CD4-positive, alpha-beta T cell treated with Interferon alpha-2 for 1 hour (primary cell): ENCODE data around the gene SGSM2.

ENCODE experiments used
- DNase-seq, 2 donors: peaks; one replicate each; pipeline ENCODE4 v3.0.0-alpha.2; 2020 to 2022

SGSM2 gene

GRCh38 chr17:2387086-2388019, 50.1 kb downstream of the SGSM2 start:
- no peak for DNase-seq

GRCh38 chr17:2388020-2388682, 50.9 kb downstream of the SGSM2 start:
- no peak for DNase-seq

DNA sequence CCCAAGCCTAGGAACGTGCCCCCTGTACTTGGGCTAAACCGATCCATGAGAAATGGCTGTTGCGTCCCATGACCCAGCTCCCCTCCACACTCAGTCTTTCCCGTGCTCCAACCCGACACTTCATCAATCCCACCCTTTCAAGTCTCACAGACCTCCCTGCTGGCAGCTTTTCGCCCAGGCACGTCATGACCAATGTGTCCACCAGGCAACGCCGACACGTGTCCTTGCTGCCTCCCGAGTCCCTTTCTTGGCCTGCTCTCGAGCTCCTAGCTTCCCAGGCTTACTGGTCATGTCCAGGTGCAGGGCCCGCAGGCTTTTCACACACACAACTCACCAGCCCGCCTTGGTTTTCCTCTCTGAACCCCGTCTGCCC, 51.4 kb downstream of the SGSM2 start:
- DNase-seq: no peak

GRCh38 chr17:2390199-2390836, 53.0 kb downstream of the SGSM2 start:
- no peak for DNase-seq

- no peak for DNase-seq
These were observed 54.4 kb downstream of the SGSM2 start for GRCh38 chr17:2391597-2392251.

DNA sequence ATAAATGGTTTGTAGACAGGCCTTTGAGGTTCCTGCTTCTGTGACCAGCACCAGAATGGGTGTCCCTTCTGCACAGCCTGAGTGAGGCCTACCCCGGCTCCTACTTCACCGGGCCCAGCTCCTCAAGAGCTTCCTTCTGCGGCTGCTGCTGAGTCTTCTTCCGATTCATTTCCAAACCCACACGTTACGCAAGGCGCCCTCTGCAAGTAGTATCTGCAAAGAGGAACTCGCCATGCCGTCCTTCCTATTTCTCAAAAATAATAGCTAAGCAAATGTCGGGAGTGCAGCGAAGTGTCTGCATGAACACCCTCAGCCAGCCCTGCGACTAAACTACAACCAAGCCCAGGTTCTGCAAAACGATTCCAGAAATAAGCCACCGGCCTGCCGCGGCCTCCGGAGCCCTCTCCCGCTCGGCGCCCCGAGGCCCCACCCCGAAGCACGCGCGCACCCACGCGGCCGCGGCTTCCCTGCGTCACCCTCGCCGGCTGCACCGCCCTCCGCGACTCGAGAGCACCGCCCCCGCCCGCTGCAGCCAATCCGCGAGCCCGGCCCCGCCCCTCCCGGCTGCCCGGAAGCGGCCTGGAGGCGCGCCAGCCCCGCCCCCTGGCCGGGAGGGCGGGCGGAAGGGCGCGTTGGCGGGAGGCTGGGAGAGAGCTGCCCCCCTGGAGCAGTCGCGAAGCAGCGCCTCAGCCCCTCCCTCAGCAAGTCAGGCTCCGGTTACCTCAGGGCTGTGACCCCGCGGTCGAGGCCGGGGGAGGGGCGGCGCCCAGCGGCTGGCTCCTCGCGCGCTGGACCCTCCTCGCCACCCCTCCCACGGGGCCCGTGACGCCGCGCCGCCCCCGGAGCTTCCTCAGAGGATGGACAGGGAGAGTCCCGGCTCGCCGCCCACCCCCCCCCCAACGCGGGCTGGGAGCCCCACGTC, 55.2 kb downstream of the SGSM2 start:
- DNase-seq: peak; percentile 95 to 98

GRCh38 chr17:2393174-2393953, 56.1 kb downstream of the SGSM2 start:
- DNase-seq: peak; percentile 92 to 93

DNA sequence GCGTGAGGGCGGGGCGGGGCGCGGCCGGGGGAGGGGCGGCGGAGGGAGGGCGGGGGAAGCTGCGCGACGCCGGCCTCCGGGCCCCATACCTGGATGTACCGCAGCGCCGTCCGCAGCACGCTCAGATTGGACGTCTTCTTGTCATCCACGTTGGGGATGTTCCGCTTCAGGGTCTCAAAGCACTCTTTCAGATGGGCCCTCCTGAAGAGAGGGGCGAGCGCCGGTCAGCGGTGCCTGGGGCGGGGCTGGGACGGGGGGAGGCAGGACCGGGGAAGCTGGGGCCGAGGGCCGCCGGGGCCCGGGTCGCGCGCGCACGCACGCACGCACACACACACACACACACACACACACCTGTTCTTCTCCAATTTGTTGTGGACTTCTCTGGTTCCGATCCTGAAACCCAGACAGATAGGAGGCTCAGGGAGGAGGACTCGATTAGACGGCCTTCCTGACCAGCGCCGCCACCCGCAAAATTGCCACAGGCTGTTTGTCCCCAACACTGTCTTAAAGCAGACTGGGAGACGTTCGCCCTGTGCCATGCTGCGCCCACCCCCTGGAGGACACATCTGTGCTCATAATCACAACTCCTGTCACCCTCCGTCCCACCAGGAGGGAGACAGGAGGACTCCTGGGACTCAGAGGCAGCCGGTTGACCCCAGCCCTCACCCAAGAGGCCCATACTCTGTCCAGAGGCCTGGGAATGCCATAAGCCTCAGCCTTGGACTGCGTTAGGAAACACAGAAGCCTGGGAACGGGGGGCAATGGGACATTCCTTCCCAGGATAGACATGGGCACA, 56.9 kb downstream of the SGSM2 start:
- DNase-seq: no peak

DNA sequence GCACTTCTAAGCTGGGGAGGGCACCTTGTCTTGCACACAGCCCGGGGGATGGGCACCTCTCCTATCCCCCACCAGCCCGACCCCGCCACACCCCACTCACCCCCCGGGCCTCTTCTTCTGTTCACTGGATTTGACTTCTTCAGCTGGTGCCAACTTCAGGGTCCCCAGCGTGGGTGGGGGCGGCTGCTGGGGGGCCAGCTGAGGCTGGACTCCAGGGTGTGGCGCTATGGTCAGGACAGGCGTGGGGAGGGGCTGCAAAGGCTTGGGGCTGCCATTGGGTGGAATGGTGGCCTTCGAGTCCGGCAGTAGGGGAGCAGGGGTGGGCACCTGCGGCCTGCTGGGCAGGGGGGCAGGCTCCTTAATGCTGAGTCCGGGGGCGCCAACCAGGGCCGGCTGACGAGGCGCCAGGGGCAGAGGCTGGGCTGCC, 57.5 kb downstream of the SGSM2 start:
- no peak for DNase-seq

GRCh38 chr17:2395258-2396181, 58.2 kb downstream of the SGSM2 start:
- peak in 1 of 2 donors; percentile 43 for DNase-seq

DNA sequence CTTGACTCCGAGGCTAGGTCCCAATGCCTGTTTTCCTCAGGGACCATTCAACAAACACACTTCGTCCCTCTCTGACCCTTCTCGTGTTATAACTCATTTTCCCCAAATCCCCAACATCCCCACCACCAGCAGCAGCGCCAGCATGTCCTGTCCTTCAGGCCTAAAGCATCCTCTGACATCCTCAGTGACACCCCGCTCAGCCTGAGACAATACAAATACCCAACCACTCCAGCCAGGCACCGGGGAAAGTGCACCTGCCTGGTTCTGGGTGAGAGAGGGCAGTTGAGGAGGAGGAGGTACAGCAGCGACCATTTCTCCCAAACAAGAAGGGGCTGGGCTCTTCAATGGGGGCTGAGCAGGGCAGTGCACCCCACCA, 58.9 kb downstream of the SGSM2 start:
- DNase-seq: no peak

- DNase-seq: peak; percentile 64 to 85
These were observed 59.4 kb downstream of the SGSM2 start for GRCh38 chr17:2396568-2397246.

- no peak for DNase-seq
These were observed 60.2 kb downstream of the SGSM2 start for GRCh38 chr17:2397247-2398171.

DNA sequence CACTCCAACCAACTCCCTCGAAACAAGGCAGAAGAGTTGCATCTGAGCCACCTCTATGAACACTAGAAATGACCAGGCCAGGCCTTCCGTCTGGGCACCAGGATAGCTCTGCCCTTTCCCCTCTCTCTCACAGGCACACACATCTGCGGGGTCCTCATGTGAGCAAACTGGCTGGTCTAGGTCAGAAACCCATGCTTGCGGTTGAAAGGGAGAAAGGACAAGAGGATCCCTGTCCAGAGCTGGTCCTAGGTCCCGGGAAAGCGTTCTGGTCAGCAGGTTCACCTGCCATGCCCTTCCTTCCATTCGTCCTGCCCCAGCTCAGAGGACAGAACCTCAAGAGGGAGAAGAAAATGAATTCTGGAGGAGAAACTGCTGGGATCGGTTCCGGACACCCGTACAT, 60.9 kb downstream of the SGSM2 start:
- no peak for DNase-seq

GRCh38 chr17:2398655-2399571, 61.6 kb downstream of the SGSM2 start:
- DNase-seq: peak; percentile 63 to 68
